HepG2 (cell line): ENCODE results near the gene GPLD1. TPM values are rescaled to one million over a fixed set of nuclear protein-coding genes. Genes with fewer than 3 reads are reported as not detected.
A peak's percentile ranks its signal among the peaks of the same experiment; 100 is the strongest.
"Not testable (repeated sequence)": the region's sequence is repeated elsewhere in the genome, so short reads cannot be mapped to it uniquely, and the experiment has no call there.

ENCODE experiments used
- ATAC-seq: fragments of 200-7000 bp; cut with Tn5 transposase; 3 replicates; pipeline ENCODE4 v1.9.1; 2020; ENCODE audit warnings: mild to moderate bottlenecking, moderate library complexity
- BruUV-seq: library from RNA; stranded (reverse); fragments of 400-500 nt; replicated peaks from 2 replicates; lab custom pipeline; 2021; lab: Mats Ljungman, UMichigan
- CTCF ChIA-PET: fragments of 300-600 bp; formaldehyde crosslinking; extraction: SDS; loops from one replicate; lab custom pipeline; 2021; ENCODE audit warnings: low total read pairs, inconsistent platforms, low intra/inter-chr PET ratio; lab: Yijun Ruan, JAX
- POLR2A ChIA-PET: fragments of 350-600 bp; sonication (Branson Sonifier 250); formaldehyde crosslinking; loops from one replicate; lab custom pipeline; 2020; ENCODE audit warnings: antibody characterized with exemption, inconsistent platforms; lab: Yijun Ruan, JAX
- DNase-seq: peaks from one replicate; pipeline ENCODE4 v3.0.0-alpha.2; 2015; ENCODE audit warnings: low spot score
- FAIRE-seq: peaks from 3 replicates; lab custom pipeline; 2011; peaks lifted over from hg19 to GRCh38; lab: Jason Lieb, UNC
- H2AFZ ChIP-seq: one replicate; pipeline ENCODE4 v1.6.1; 2011; ENCODE audit warnings: low read length, inconsistent platforms
- H3K27ac ChIP-seq: fragments of 300-600 bp; 3 replicates; pipeline ENCODE4 v1.8.0; 2011; ENCODE audit warnings: mixed run types, mild to moderate bottlenecking, mixed read lengths, low read length, inconsistent platforms; ENCODE audit not compliant: insufficient read depth; ENCODE audit errors: extremely low read length
- H3K27me3 ChIP-seq, 2 experiments: fragments of 200-600 bp in 1 of 2; 2 replicates in 1 of 2; 3 replicates in 1 of 2; pipeline versions ENCODE4 v1.6.0 to v1.8.0; 2011; ENCODE audit warnings: low read length in 2 of 2, mild to moderate bottlenecking in 2 of 2, moderate library complexity in 2 of 2, inconsistent platforms in 1 of 2; ENCODE audit not compliant: insufficient read depth in 2 of 2, control insufficient read depth in 1 of 2
- H3K36me3 ChIP-seq, 2 experiments: fragments of 200-600 bp in 1 of 2; replicated peaks in 1 of 2; 2 replicates in 1 of 2; 3 replicates in 1 of 2; pipeline versions ENCODE4 v1.5.1 to v1.8.0; 2011; ENCODE audit warnings: low read length in 2 of 2, inconsistent platforms in 1 of 2; ENCODE audit not compliant: insufficient read depth in 2 of 2, control insufficient read depth in 1 of 2
- H3K4me1 ChIP-seq: 2 replicates; pipeline ENCODE4 v1.5.1; 2012; ENCODE audit warnings: low read length, inconsistent platforms; ENCODE audit not compliant: insufficient read depth
- H3K4me2 ChIP-seq: 2 replicates; pipeline ENCODE4 v1.6.0; 2011; ENCODE audit warnings: low read depth, low read length, inconsistent platforms
- H3K4me3 ChIP-seq, 3 experiments: fragments of 200-600 bp in 1 of 3; sonication (generic), shearing (Covaris generic) in 1 of 3; replicated peaks in 1 of 3; 2 replicates each; pipeline ENCODE4 v1.5.1; 2011 to 2016; ENCODE audit warnings: low read length in 3 of 3, inconsistent platforms in 2 of 3, low read depth in 2 of 3, mild to moderate bottlenecking in 2 of 3, control low read depth in 1 of 3, mixed read lengths in 1 of 3; ENCODE audit not compliant: insufficient read depth in 1 of 3
- H3K79me2 ChIP-seq: one replicate; pipeline ENCODE4 v1.6.1; 2011; ENCODE audit warnings: low read length, inconsistent platforms; ENCODE audit not compliant: insufficient read depth
- H3K9ac ChIP-seq: 2 replicates; pipeline ENCODE4 v1.6.0; 2011; ENCODE audit warnings: mild to moderate bottlenecking, low read depth, low read length, inconsistent platforms; ENCODE audit not compliant: insufficient read depth
- H3K9me3 ChIP-seq: 2 replicates; pipeline ENCODE4 v1.5.1; 2012; ENCODE audit warnings: mild to moderate bottlenecking, low read length
- H4K20me1 ChIP-seq: 2 replicates; pipeline ENCODE4 v1.6.0; 2011; ENCODE audit warnings: inconsistent platforms, mild to moderate bottlenecking, low read length, moderate library complexity; ENCODE audit not compliant: insufficient read depth
- ADNP ChIP-seq: sonication (generic); formaldehyde crosslinking; IDR thresholded peaks from 2 replicates; pipeline ENCODE4 v1.4.0; 2020; ENCODE audit warnings: missing genetic modification reagents
- CBX1 ChIP-seq: IDR thresholded peaks from one replicate; pipeline ENCODE4 v1.6.1; 2016; ENCODE audit warnings: antibody characterized with exemption, low read depth
- GZF1 ChIP-seq: sonication (generic); formaldehyde crosslinking; IDR thresholded peaks from 2 replicates; pipeline ENCODE4 v1.5.1; 2020; ENCODE audit warnings: mild to moderate bottlenecking, missing genetic modification reagents
- HNRNPK ChIP-seq: fragments of 200-400 bp; formaldehyde crosslinking; IDR thresholded peaks from 2 replicates; pipeline ENCODE4 v1.6.1; 2018; ENCODE audit warnings: low read length, low read depth, moderate library complexity, mild to moderate bottlenecking; ENCODE audit not compliant: poor library complexity, severe bottlenecking
- MAFG ChIP-seq: sonication (generic); formaldehyde crosslinking; IDR thresholded peaks from 2 replicates; pipeline ENCODE4 v1.5.1; 2020; ENCODE audit warnings: mild to moderate bottlenecking, missing genetic modification reagents
- MAZ ChIP-seq, 2 experiments: sonication (generic) in 1 of 2; formaldehyde crosslinking in 1 of 2; IDR thresholded peaks; 2 replicates each; pipeline versions ENCODE4 v1.5.0 to v1.6.1; 2012 to 2020; ENCODE audit warnings: low read depth in 2 of 2, mild to moderate bottlenecking in 2 of 2, borderline replicate concordance in 1 of 2, improper control_type of control experiment in 1 of 2, low read length in 1 of 2, missing genetic modification reagents in 1 of 2, moderate library complexity in 1 of 2
- NR3C1 ChIP-seq: sonication (generic); formaldehyde crosslinking; IDR thresholded peaks from 2 replicates; pipeline ENCODE4 v1.4.0; 2020; ENCODE audit warnings: missing genetic modification reagents
- RBFOX2 ChIP-seq: fragments of 200-400 bp; formaldehyde crosslinking; IDR thresholded peaks from 2 replicates; pipeline ENCODE4 v1.6.1; 2017; ENCODE audit warnings: low read depth, mild to moderate bottlenecking, low read length
- REL ChIP-seq: sonication (generic); formaldehyde crosslinking; conservative IDR thresholded peaks from 2 replicates; pipeline ENCODE4 v1.8.0; 2022; ENCODE audit warnings: mild to moderate bottlenecking, missing genetic modification reagents, moderate library complexity
- SOX6 ChIP-seq, 2 experiments: fragments of 450-650 bp in 1 of 2; sonication (generic) in 1 of 2; formaldehyde crosslinking in 1 of 2; IDR thresholded peaks; 2 replicates each; pipeline versions ENCODE4 v1.4.0 to v1.6.1; 2017 to 2020; ENCODE audit warnings: antibody characterized with exemption in 1 of 2, mild to moderate bottlenecking in 1 of 2, missing genetic modification reagents in 1 of 2
- THAP8 ChIP-seq: sonication (generic); formaldehyde crosslinking; IDR thresholded peaks from 2 replicates; pipeline ENCODE4 v1.5.1; 2020; ENCODE audit warnings: missing genetic modification reagents, mild to moderate bottlenecking, borderline replicate concordance
- ZNF260 ChIP-seq: sonication (generic); formaldehyde crosslinking; IDR thresholded peaks from 2 replicates; pipeline ENCODE4 v1.4.0; 2020; ENCODE audit warnings: missing genetic modification reagents, low read depth, mild to moderate bottlenecking, borderline replicate concordance
- ZNF282 ChIP-seq: fragments of 450-650 bp; IDR thresholded peaks from 2 replicates; pipeline ENCODE4 v1.6.1; 2018; ENCODE audit not compliant: partially characterized antibody
- ZNF543 ChIP-seq: sonication (generic); formaldehyde crosslinking; IDR thresholded peaks from 2 replicates; pipeline ENCODE4 v1.4.0; 2020; ENCODE audit warnings: mild to moderate bottlenecking, missing genetic modification reagents
- ZNF619 ChIP-seq: sonication (generic); formaldehyde crosslinking; IDR thresholded peaks from 2 replicates; pipeline ENCODE4 v1.4.0; 2020; ENCODE audit warnings: mild to moderate bottlenecking, missing genetic modification reagents
- ZNF629 ChIP-seq: sonication (generic); formaldehyde crosslinking; conservative IDR thresholded peaks from 2 replicates; pipeline ENCODE4 v1.5.0; 2020; ENCODE audit warnings: missing genetic modification reagents
- ZSCAN31 ChIP-seq: sonication (generic); formaldehyde crosslinking; IDR thresholded peaks from 2 replicates; pipeline ENCODE4 v1.5.0; 2020; ENCODE audit warnings: low read depth, mild to moderate bottlenecking, missing genetic modification reagents
- WGBS: methylation state at CpG from one replicate; pipeline ENCODE4 v1.1.6; 2017; ENCODE audit warnings: low lambda C conversion rate; 5-methylcytosine and 5-hydroxymethylcytosine counted together
- in situ Hi-C: cut with HindIII; loops from 2 replicates; pipeline ENCODE4 v1.10.0; 2017; ENCODE audit warnings: low pct_unique_long_range_greater_than_20kb; ENCODE audit not compliant: extremely low pct_ligation_motif_present
- intact Hi-C: fragments of 100-400 bp; cut with micrococcal nuclease; formaldehyde crosslinking; loops from one replicate; pipeline ENCODE4 v1.10.0; 2022; ENCODE audit not compliant: unreplicated experiment
- polyA plus RNA-seq, 8 experiments: library from polyadenylated mRNA; depleted of rRNA in 3 of 8; stranded (reverse) in 7 of 8; unstranded in 1 of 8; fragments of >200 nt; fragmentation: Illumina TruSeq in 4 of 8; extraction: Trizol in 4 of 8; gene quantifications; 2 replicates each; pipeline versions ENCODE4 v1.2.1 to v1.2.3, GENCODE V29; 2011 to 2016; ENCODE audit warnings: low read depth in 4 of 8, missing spikeins in 1 of 8, mixed read lengths in 1 of 8; ENCODE audit not compliant: insufficient read depth in 1 of 8
- total RNA-seq, 5 experiments: library from RNA; depleted of rRNA; stranded (reverse); fragments of >200 nt; fragmentation: Illumina TruSeq; extraction: Trizol; gene quantifications; 2 replicates each; pipeline ENCODE4 v1.2.3, GENCODE V29; 2016; ENCODE audit warnings: low read depth in 1 of 5

GPLD1 gene
- total and polyA plus RNA-seq, 2 of the 13 experiments (the other 11 are each of a cell fraction or from before 2014, with no cell fraction given), result 6.2 to 7.6 TPM

DNA sequence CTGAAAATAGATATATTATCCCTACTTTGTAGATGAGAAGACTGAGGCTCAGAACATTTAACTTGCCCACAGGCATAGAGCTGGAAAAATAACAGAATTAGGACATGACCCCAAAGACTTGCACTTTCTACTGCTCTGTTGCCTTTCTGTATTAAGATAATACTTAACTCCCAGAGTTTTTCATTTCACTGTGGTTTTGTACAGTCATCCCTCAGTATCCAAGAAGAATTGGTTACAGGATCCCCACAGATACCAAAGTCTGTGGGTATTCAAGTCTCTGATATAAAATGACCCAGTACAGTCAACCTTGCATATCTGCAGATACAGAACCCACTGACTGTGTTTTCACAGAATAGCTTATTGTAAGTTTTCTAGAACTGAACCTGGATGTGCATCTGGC lies 69.9 kb downstream of the GPLD1 start:
- CTCF ChIA-PET, result no interaction called here
- FAIRE-seq, result no peak

GRCh38 chr6:24415753-24416152 lies 73.6 kb downstream of the GPLD1 start:
- peaks cover 21 to 73% of the 10 kb centered on the region in 2 experiments for H3K36me3 ChIP-seq

More for the DNA sequence above, 69.9 kb downstream of the GPLD1 start:
- Histone ChIP-seq H3K9me3 (no peaks in the 10 kb centered on the region), H2AFZ (no peak overlapping the region), H3K4me3 (no peak overlapping the region), H3K27ac (no peak overlapping the region), H3K4me1 (no peaks in the 10 kb centered on the region), H3K79me2 (no peaks in the 10 kb centered on the region), H4K20me1 (no peaks in the 10 kb centered on the region), H3K36me3 (peaks cover 28 to 91% of the 10 kb centered on the region in 2 experiments), H3K9ac (no peak overlapping the region), H3K27me3 (no peaks in the 10 kb centered on the region), H3K4me2 (no peak overlapping the region)
- no peak for DNase-seq
- POLR2A ChIA-PET, result no interaction called here
- in situ Hi-C loops (no loop called here), intact Hi-C loops (no loop called here)
- TF ChIP-seq RBFOX2 (0 out of 2 replicates have a peak, but pooled peaks have one; percentile 30), HNRNPK (no peak), REL (CRISPR knock-in tag) (no peak), ZNF629 (peak; percentile 36; the same call in 1 of the 2 replicates)
- no TSS peak for BruUV-seq
- no peak for ATAC-seq

GRCh38 chr6:24414531-24414930 lies 74.8 kb downstream of the GPLD1 start:
- H3K36me3 ChIP-seq, result peaks cover 17 to 61% of the 10 kb centered on the region in 2 experiments

More at GRCh38 chr6:24415753-24416152, 73.6 kb downstream of the GPLD1 start:
- H3K27ac ChIP-seq, result no peak overlapping the region
- POLR2A ChIA-PET, result no interaction called here
- BruUV-seq, result no TSS peak
- H4K20me1 ChIP-seq, result no peaks in the 10 kb centered on the region
- WGBS, result over 99% methylated on average over 4 of the region's 4 CpGs
- H3K9me3 ChIP-seq, result no peaks in the 10 kb centered on the region
- no peak for FAIRE-seq
- no peak for ATAC-seq
- CTCF ChIA-PET, result no interaction called here
- no peaks in the 10 kb centered on the region for H3K79me2 ChIP-seq
- H3K4me1 ChIP-seq, result no peaks in the 10 kb centered on the region
- no peak for DNase-seq
- in situ Hi-C loops, result no loop called here
- no peak overlapping the region for H3K4me2 ChIP-seq
- no peak overlapping the region for H2AFZ ChIP-seq
- TF ChIP-seq ZNF260 (CRISPR knock-in tag) (no peak), MAFG (CRISPR knock-in tag) (no peak), ZNF282 (no peak), SOX6 (IDR thresholded peaks at IDR 0.05) (no peak), SOX6 (CRISPR knock-in tag; IDR thresholded peaks at IDR 0.05) (no peak), MAZ (IDR thresholded peaks at IDR 0.05; ENCODE audit: borderline replicate concordance, low read depth, low read length) (no peak), MAZ (CRISPR knock-in tag; IDR thresholded peaks at IDR 0.05; ENCODE audit: low read depth) (no peak), ADNP (CRISPR knock-in tag) (no peak), ZNF543 (CRISPR knock-in tag) (no peak), ZNF619 (no peak), CBX1 (no peak), ZSCAN31 (CRISPR knock-in tag) (no peak), THAP8 (CRISPR knock-in tag) (no peak), GZF1 (CRISPR knock-in tag) (no peak), NR3C1 (CRISPR knock-in tag) (no peak)
- H3K9ac ChIP-seq, result no peak overlapping the region
- no peaks in the 10 kb centered on the region; a peak in 1 of 5 replicates for H3K27me3 ChIP-seq
- H3K4me3 ChIP-seq, result no peak overlapping the region
- intact Hi-C loops, result no loop called here

More at GRCh38 chr6:24414531-24414930, 74.8 kb downstream of the GPLD1 start:
- H3K4me2 ChIP-seq, H3K9ac ChIP-seq, H3K9me3 ChIP-seq, intact Hi-C loops, H3K27ac ChIP-seq, CTCF ChIA-PET, H3K4me1 ChIP-seq, H4K20me1 ChIP-seq, H3K27me3 ChIP-seq, FAIRE-seq, DNase-seq, H3K4me3 ChIP-seq, ATAC-seq, H2AFZ ChIP-seq, BruUV-seq, in situ Hi-C loops, H3K79me2 ChIP-seq, POLR2A ChIA-PET: not testable (repeated sequence)
- WGBS, result 98% methylated on average over 15 of the region's 15 CpGs
